ENCODE measurements around the gene COL25A1.
"Not testable (repeated sequence)": the region's sequence is repeated elsewhere in the genome, so short reads cannot be mapped to it uniquely, and the experiment has no call there.

COL25A1 gene

DNA sequence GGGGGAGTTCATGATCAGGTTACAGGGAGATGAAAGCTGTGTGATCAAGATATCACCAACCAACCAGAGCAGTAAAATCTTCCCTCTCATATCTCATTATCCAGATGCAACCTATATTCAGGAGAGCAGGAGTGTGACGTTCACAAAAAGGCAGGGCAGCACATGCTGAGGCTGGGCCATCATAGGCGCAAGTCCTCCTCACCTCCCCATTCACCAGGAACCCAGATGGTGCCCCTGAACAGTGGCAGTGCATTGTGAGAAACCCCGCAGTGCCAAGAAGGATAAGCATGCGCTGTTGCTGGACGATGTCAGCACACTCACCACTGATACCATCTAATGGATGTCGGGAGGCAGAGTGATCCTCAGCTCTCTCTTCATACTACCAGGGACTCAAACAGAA, 170.9 kb downstream of the COL25A1 start:
- DNase-seq (ENCODE audit: low read depth in 2 of 2, low spot score in 1 of 2) = no peak

DNA sequence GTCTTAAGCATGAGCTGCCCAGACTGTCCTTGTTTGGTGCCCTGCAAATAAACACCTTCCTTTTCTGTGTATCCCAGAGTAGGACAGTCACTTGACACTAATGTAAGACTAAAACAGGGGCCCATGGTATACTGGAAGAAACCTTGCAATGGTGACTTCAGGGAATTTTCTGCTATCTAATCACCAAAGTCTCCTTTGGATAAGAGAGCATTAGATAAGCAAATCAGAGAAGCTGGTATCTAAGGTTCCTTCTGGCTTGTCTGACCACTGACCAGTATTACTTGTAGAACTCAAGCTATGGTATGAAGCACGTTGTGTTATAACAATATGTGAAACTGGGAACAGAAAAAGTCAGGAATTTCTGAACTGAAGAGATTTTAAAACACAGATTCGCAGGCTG, 173.9 kb downstream of the COL25A1 start:
- DNase-seq (ENCODE audit: low read depth in 2 of 2, low spot score in 1 of 2) = no peak

DNA sequence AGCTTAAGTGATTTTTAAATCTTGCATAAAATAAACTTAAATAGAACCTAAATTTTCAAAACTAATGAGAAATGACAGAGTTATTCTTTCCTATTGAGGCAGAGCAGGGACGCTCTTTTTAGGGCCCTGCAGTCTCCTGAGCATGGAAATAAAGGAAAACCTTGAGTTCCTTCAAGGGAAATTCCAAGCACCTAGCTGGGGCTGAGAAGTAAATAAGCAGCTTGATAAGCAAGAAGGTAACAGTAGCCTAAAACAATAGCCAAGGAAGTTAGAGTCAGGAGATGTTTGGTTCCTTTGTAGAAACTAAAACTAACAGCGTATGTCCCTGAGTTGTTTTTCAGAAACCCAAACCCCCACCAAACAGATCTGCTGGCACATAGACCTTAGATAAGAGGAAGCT, 174.6 kb downstream of the COL25A1 start:
- no peak for DNase-seq (ENCODE audit: low read depth in 2 of 2, low spot score in 1 of 2)

DNA sequence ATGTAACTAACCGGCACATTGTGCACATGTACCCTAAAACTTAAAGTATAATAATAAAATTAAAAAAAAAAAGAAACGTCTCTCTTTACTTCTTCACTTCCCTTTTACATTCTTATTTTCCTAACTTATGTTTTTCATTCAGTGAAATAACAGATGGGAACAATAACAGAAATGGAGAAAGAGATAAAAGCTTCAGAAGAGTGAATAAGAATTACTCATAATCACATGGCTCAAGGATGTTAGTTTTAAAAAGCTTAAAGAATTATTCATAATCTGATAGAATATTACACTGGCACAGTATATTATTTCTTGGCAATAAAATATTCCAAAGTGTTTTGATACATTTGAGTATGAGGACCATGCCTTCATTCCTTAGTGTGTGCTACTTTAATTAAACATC, 175.6 kb downstream of the COL25A1 start:
- no peak for DNase-seq (ENCODE audit: low read depth in 2 of 2, low spot score in 1 of 2)

DNA sequence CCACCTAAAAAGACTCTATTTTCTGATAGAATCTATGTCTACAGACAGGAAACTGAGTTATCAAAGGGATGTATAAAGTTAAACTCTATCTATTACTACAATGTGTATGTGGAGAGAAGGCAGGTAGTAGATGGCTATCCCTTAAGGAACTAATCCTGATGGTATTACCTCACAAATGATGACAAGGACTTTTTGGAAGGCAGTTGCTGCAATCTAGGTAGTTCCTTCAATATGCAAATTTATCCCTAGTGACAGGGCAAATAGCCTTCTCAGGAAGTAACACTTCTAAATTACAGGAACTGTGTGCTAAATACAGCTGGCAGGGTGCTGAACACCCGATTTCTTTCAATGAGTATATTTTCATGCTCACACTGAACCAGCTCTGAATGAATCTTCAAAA, 177.4 kb downstream of the COL25A1 start:
- DNase-seq (ENCODE audit: low read depth in 2 of 2, low spot score in 1 of 2) = no peak

DNA sequence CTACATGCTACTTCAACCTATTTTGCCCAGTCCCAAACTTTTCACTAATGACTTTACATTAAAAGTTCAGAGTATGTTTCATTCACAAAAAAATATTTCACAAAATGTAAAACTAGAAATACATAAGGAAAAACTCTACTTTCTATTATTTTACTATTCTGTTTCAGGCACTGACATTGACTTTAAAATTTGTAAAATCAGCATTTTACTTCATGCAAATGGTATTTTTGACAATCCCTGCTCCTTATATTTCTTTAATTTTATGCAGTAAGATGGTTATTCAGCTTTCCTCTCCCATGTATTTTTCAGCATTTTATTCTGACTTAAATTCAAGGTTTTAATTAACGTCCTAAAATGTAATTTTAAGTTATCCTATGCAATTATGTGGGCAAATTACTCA, 178.5 kb downstream of the COL25A1 start:
- no peak for DNase-seq (ENCODE audit: low read depth in 2 of 2, low spot score in 1 of 2)

DNA sequence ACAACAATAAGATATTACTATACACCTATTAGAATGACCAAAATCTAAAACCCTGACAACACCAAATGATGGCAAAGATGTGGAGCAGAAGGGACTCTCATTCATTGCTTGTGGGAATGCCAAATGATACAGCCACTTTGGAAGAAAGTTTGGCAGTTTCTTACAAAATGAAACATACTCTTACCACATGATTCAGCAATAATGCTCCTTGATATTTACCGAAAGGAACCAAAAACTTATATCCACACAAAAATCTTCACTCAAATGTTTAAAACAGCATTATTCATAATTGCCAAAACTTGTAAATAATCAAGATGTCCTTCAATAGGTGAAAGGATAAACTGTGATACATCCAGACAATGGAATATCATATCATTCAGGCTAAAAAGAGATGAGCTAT, 180.9 kb downstream of the COL25A1 start:
- no peak for DNase-seq (ENCODE audit: low read depth in 2 of 2, low spot score in 1 of 2)

DNA sequence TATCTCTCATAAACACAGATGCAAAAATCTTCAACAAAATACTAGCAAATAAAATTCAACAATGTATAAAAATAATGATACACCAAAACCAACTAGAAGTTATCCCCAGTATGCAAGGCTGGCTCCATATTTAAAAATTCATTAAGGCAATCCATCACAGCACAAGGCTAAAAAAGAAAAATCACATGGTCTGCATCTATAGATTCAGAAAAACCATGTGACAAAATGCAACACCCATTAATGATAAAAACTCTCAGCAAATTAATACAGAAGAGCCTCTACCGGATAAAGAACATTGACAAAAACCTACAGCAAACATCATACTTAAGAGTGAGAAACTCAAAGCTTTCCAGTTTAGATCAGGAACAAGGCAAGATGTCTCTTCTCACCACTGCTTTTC, 182.6 kb downstream of the COL25A1 start:
- DNase-seq (ENCODE audit: low read depth in 2 of 2, low spot score in 1 of 2) = no peak

- no peak for DNase-seq (ENCODE audit: low read depth in 2 of 2, low spot score in 1 of 2)
Measured at GRCh38 chr4:109118635-109119034, 183.8 kb downstream of the COL25A1 start.

DNA sequence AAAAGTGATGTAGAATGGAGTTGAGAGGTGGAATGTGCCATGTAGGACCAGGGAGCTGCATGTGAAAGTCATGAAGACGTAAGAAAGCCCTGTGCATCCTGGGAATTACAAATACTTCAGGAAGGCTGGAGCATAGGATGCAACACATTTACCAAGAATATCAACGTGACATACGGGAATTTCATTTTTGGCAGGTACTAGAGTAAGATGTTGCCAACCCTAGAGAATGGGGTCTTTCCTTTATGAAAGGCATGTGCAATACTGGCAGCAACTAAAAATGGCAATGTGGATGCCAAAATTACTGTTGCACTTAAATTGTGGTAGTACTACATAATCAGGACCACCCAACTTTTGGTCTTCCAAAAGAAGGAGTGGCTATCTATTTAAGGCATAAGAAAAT, 188.0 kb downstream of the COL25A1 start:
- no peak for DNase-seq (ENCODE audit: low read depth in 2 of 2, low spot score in 1 of 2)

DNA sequence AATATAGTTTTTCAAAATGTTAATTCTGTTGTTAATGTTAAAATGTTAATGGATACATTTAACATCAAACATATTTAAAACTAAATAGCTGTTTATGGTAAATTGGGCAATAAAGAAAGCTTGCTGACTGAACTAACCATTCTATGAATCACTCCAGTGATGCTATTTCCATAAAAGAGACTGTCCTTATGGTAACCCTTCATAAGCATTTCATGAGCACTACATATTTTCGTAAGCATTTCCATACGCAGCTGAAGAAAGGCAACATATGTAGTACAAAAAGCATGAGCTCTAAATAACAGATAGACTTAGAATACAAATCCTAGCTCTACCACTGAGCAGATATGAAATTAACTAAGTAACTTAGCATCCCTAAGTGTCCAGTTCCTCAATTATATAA, 188.9 kb downstream of the COL25A1 start:
- DNase-seq (ENCODE audit: low read depth in 2 of 2, low spot score in 1 of 2) = no peak

DNA sequence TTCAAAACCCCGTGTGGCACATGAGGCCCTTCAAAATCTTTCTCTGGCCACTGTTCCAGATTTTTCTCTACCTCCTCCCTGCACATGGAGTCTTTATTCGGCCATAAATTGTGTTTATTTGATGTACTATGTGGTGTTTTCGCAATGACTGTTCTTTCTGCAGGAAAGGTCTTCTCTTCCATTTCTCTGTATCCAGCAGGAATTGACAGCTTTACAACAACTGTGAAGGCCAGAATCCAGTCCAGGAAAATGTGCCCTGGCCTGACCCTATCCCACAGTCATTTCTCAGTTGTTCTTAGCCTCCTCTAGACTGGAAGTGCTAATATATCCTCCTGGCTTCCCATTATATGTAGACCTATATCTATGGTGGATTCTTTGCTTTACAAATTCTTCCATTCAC, 191.4 kb downstream of the COL25A1 start:
- DNase-seq (ENCODE audit: low read depth in 2 of 2, low spot score in 1 of 2) = no peak

GRCh38 chr4:109108215-109108614, 194.2 kb downstream of the COL25A1 start:
- DNase-seq (ENCODE audit: low read depth in 2 of 2, low spot score in 1 of 2) = not testable (repeated sequence)

DNA sequence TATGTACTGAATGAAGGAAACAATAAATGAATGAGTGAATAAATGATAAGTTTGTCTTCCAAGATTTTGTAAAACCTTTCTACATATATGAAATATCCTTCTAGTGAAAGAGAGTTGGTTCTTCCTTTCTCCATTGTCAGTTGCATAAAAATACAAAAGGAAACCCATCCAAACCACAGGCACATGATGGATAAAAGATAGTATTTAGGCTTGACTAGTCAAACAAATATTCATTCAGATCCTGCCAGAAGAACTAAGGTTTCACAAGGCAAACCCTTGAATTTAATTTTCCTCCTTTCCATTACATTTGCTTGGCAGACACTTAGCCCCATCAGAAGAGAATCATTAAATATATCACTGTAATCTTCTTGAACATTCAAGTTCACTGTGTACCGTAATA, 208.4 kb downstream of the COL25A1 start:
- no peak for DNase-seq (ENCODE audit: low read depth in 2 of 2, low spot score in 1 of 2)

GRCh38 chr4:109091727-109092409, 210.6 kb downstream of the COL25A1 start:
- DNase-seq (ENCODE audit: low read depth in 2 of 2, low spot score in 1 of 2) = no peak

- DNase-seq (ENCODE audit: low read depth in 2 of 2, low spot score in 1 of 2) = no peak
Measured at GRCh38 chr4:109083911-109084310, 218.5 kb downstream of the COL25A1 start.

DNA sequence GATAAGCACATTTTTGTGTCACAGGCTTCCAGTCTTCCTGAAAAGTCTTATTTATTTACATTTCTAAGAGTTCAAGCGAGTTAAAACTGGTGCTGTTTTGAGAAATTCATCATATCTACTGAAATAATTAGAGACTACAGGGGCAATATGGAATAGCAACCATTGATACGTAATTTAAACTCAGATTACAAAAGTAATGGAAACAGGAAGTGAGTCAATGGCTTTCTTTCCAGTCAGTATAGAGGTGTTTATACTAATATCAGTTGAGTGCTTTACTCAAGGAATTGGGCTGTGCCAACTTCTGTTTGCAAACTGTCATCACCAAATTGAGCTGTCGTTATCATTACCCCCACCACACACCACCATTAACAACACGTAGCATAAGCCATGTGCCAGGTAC, 222.7 kb downstream of the COL25A1 start:
- no peak for DNase-seq (ENCODE audit: low read depth in 2 of 2, low spot score in 1 of 2)

- DNase-seq (ENCODE audit: low read depth in 2 of 2, low spot score in 1 of 2) = no peak
Measured at GRCh38 chr4:109079201-109079600, 223.3 kb downstream of the COL25A1 start.

DNA sequence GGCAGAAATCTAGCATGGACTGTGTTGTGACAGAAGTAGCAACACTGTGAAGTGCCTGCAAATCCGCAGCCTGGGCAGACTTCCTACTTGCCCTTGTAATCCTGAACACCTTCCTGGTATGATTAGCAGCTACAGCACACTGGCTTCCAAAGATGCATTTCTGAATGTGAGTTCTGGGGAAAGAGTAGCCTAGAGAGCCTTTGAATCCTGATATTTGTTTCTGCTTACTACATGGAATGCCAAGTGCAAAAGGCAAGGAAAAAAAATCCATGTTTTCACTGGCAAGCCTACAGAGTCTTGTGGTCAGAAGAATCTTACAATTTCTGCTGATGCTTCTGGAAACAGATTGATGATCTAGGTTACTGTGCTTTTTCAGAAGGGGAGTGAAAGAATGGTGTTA, 223.7 kb downstream of the COL25A1 start:
- DNase-seq (ENCODE audit: low read depth in 2 of 2, low spot score in 1 of 2) = no peak

DNA sequence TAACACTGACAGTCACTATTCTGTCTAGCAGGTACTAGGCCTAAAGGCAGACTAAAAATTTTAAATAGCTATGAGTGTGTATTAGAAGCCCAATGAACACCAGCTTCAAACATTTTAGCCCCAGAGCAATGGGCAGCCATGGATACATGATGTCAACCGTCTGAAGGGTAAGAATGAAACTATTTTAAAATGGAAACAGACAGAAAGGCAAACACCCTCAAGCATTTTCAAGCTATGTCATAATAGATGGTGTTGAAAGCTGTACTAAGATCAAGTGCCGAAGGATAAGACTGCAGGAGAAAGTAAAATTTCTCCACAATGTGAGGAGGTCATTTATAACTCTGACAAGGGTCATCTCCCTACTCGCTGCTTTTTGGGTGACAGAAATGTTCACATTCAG, 225.0 kb downstream of the COL25A1 start:
- no peak for DNase-seq (ENCODE audit: low read depth in 2 of 2, low spot score in 1 of 2)

DNA sequence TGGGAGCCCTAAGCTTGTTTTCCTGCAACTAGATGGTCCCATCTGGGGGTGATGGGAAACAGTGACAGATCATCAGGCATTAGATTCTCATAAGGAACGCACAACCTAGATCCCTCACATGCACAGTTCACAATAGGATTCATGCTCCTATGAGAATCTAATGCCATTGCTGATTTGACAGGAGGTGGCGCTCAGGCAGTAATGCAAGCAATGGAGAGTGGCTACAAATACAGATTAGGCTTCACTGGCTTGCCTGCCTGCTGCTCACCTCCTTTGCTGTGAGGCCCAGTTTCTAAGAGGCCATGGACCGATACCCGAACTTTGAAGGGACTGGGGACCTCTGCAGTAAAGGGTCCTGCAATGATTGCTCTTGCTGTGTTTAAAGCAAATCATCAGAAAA, 225.7 kb downstream of the COL25A1 start:
- DNase-seq (ENCODE audit: low read depth in 2 of 2, low spot score in 1 of 2) = not testable (repeated sequence)

- DNase-seq (ENCODE audit: low read depth in 2 of 2, low spot score in 1 of 2) = no peak
Measured at GRCh38 chr4:109075621-109076020, 226.8 kb downstream of the COL25A1 start.

GRCh38 chr4:109072595-109072994, 229.9 kb downstream of the COL25A1 start:
- no peak for DNase-seq (ENCODE audit: low read depth in 2 of 2, low spot score in 1 of 2)

GRCh38 chr4:109070677-109071076, 231.8 kb downstream of the COL25A1 start:
- not testable (repeated sequence) for DNase-seq (ENCODE audit: low read depth in 2 of 2, low spot score in 1 of 2)
